IMR-90 (cell line): Measurements from ENCODE around the gene CHST10. TPM values are rescaled to one million over a fixed set of nuclear protein-coding genes. Genes with fewer than 3 reads are reported as not detected.

ENCODE experiments used
- ATAC-seq: fragments of 200-7000 bp; cut with Tn5 transposase; 2 replicates; pipeline ENCODE4 v1.9.1; 2020; ENCODE audit warnings: low read depth, mild to moderate bottlenecking, moderate library complexity
- BruUV-seq: library from RNA; stranded (reverse); fragments of 400-500 nt; replicated peaks from 2 replicates; lab custom pipeline; 2021; lab: Mats Ljungman, UMichigan
- CTCF ChIA-PET: fragments of 300-600 bp; formaldehyde crosslinking; extraction: SDS; loops from one replicate; lab custom pipeline; 2021; ENCODE audit warnings: antibody characterized with exemption; lab: Yijun Ruan, JAX
- POLR2A ChIA-PET: fragments of 300-600 bp; sonication (Branson Sonifier 250); formaldehyde crosslinking; loops from one replicate; lab custom pipeline; 2022; ENCODE audit warnings: antibody characterized with exemption; ENCODE audit not compliant: unreplicated experiment; lab: Charles Lee
- DNase-seq: peaks from one replicate; pipeline ENCODE4 v3.0.0; 2013
- H2AFZ ChIP-seq: replicated peaks from 2 replicates; pipeline ENCODE3; 2013; ENCODE audit warnings: low read length, mild to moderate bottlenecking; ENCODE audit not compliant: poor library complexity
- H2AK5ac ChIP-seq: 2 replicates; pipeline ENCODE4 v1.6.1; 2013; ENCODE audit warnings: low read depth, low read length, inconsistent platforms
- H2AK9ac ChIP-seq: replicated peaks from 2 replicates; pipeline ENCODE3; 2013; ENCODE audit warnings: mild to moderate bottlenecking, low read depth, low read length, moderate library complexity; ENCODE audit not compliant: poor library complexity
- H2BK120ac ChIP-seq: 2 replicates; pipeline ENCODE4 v1.6.1; 2013; ENCODE audit warnings: low read depth, low read length, inconsistent platforms
- H2BK15ac ChIP-seq: 3 replicates; pipeline ENCODE4 v1.6.1; 2013; ENCODE audit warnings: low read depth, low read length, inconsistent platforms
- H2BK20ac ChIP-seq: 2 replicates; pipeline ENCODE4 v1.6.1; 2013; ENCODE audit warnings: low read depth, mild to moderate bottlenecking, inconsistent platforms, low read length, moderate library complexity
- H2BK5ac ChIP-seq: 2 replicates; pipeline ENCODE4 v1.6.1; 2013; ENCODE audit warnings: mild to moderate bottlenecking, low read depth, low read length, inconsistent platforms; ENCODE audit not compliant: poor library complexity, severe bottlenecking
- H3K14ac ChIP-seq: replicated peaks from 2 replicates; pipeline ENCODE4 v1.6.1; 2013; ENCODE audit warnings: low read depth, low read length, inconsistent platforms
- H3K18ac ChIP-seq: 2 replicates; pipeline ENCODE4 v1.6.1; 2013; ENCODE audit warnings: low read depth, low read length, control low read depth
- H3K23ac ChIP-seq: 2 replicates; pipeline ENCODE4 v1.6.1; 2013; ENCODE audit warnings: low read depth, low read length, inconsistent platforms
- H3K27ac ChIP-seq: 2 replicates; pipeline ENCODE4 v1.5.1; 2013; ENCODE audit warnings: mild to moderate bottlenecking, control low read depth, low read length; ENCODE audit not compliant: insufficient read depth
- H3K27me3 ChIP-seq: 2 replicates; pipeline ENCODE4 v1.6.1; 2013; ENCODE audit warnings: low read length; ENCODE audit not compliant: control insufficient read depth, insufficient read depth
- H3K36me3 ChIP-seq: 2 replicates; pipeline ENCODE4 v1.6.1; 2013; ENCODE audit warnings: low read length, mixed read lengths; ENCODE audit not compliant: control insufficient read depth, insufficient read depth
- H3K4ac ChIP-seq: 2 replicates; pipeline ENCODE4 v1.6.1; 2013; ENCODE audit warnings: low read depth, low read length, inconsistent platforms
- H3K4me1 ChIP-seq: 2 replicates; pipeline ENCODE4 v1.6.1; 2013; ENCODE audit warnings: low read length, mixed read lengths; ENCODE audit not compliant: control insufficient read depth, insufficient read depth
- H3K4me2 ChIP-seq: 2 replicates; pipeline ENCODE4 v1.6.1; 2013; ENCODE audit warnings: low read depth, mild to moderate bottlenecking, control low read depth, low read length, moderate library complexity
- H3K4me3 ChIP-seq: 2 replicates; pipeline ENCODE4 v1.5.1; 2013; ENCODE audit warnings: low read depth, mild to moderate bottlenecking, control low read depth, low read length, moderate library complexity; ENCODE audit not compliant: insufficient read depth
- H3K56ac ChIP-seq: 2 replicates; pipeline ENCODE4 v1.6.1; 2013; ENCODE audit warnings: low read length, inconsistent platforms; ENCODE audit not compliant: insufficient read depth; ENCODE audit errors: extremely low read depth
- H3K79me1 ChIP-seq, 2 experiments: 2 replicates each; pipeline ENCODE4 v1.6.1; 2013; ENCODE audit warnings: low read length in 2 of 2, inconsistent platforms in 1 of 2, low read depth in 1 of 2
- H3K9ac ChIP-seq: 2 replicates; pipeline ENCODE4 v1.6.1; 2013; ENCODE audit warnings: low read depth, low read length, control low read depth
- H3K9me1 ChIP-seq: 2 replicates; pipeline ENCODE4 v1.6.1; 2013; ENCODE audit warnings: low read length, inconsistent platforms; ENCODE audit not compliant: insufficient read depth
- H3K9me3 ChIP-seq: 2 replicates; pipeline ENCODE4 v1.6.1; 2013; ENCODE audit warnings: low read length; ENCODE audit not compliant: control insufficient read depth, insufficient read depth
- H4K20me1 ChIP-seq: 2 replicates; pipeline ENCODE4 v1.6.1; 2013; ENCODE audit warnings: low read length, inconsistent platforms; ENCODE audit not compliant: insufficient read depth
- H4K5ac ChIP-seq: 2 replicates; pipeline ENCODE4 v1.6.1; 2013; ENCODE audit warnings: mild to moderate bottlenecking, low read depth, low read length, control low read depth
- H4K8ac ChIP-seq, 2 experiments: 2 replicates each; pipeline ENCODE4 v1.6.1; 2013; ENCODE audit warnings: low read depth in 2 of 2, low read length in 2 of 2, control low read depth in 1 of 2, inconsistent platforms in 1 of 2
- H4K91ac ChIP-seq: 2 replicates; pipeline ENCODE4 v1.6.1; 2013; ENCODE audit warnings: low read depth, low read length, inconsistent platforms; ENCODE audit not compliant: insufficient read depth
- CHD1 ChIP-seq: IDR thresholded peaks from 2 replicates; pipeline ENCODE4 v1.6.1; 2012; ENCODE audit warnings: low read depth, low read length, improper control_type of control experiment
- ELK1 ChIP-seq: fragments of 150-350 bp; IDR thresholded peaks from 2 replicates; pipeline ENCODE4 v1.6.1; 2016; ENCODE audit warnings: low read depth, mild to moderate bottlenecking, low read length, moderate library complexity, borderline replicate concordance
- MXI1 ChIP-seq: IDR thresholded peaks from 2 replicates; pipeline ENCODE4 v1.6.1; 2012; ENCODE audit warnings: low read depth, mild to moderate bottlenecking, low read length, moderate library complexity, borderline replicate concordance
- POLR2A ChIP-seq: IDR thresholded peaks from 2 replicates; pipeline ENCODE4 v1.6.1; 2012; ENCODE audit warnings: mild to moderate bottlenecking, low read depth, low read length
- WGBS, 2 experiments: methylation state at CpG; one replicate each; pipeline versions ENCODE4 v1.1.5 to v1.1.7; 2013; ENCODE audit warnings: missing lambda C conversion rate in 2 of 2; ENCODE audit not compliant: insufficient read length in 1 of 2; ENCODE audit errors: extremely low coverage in 2 of 2; 5-methylcytosine and 5-hydroxymethylcytosine counted together
- dilution Hi-C: fragments of 300-500 bp; cut with HindIII; formaldehyde crosslinking; loops from one replicate; pipeline ENCODE4 v1.14.3; 2018; ENCODE audit warnings: low sequenced_read_pairs; ENCODE audit not compliant: unreplicated experiment
- in situ Hi-C: fragments of 300-500 bp; cut with MboI; formaldehyde crosslinking; loops from 3 replicates; pipeline ENCODE4 v1.14.3; 2019; ENCODE audit warnings: low sequenced_read_pairs, inconsistent platforms, mixed read lengths
- intact Hi-C: fragments of 100-400 bp; cut with micrococcal nuclease; formaldehyde crosslinking; loops from 2 replicates; pipeline ENCODE4 v1.10.0; 2022
- polyA plus RNA-seq, 3 experiments: library from polyadenylated mRNA; depleted of rRNA; stranded (reverse); fragments of >200 nt; gene quantifications; 2 replicates each; pipeline ENCODE4 v1.2.3, GENCODE V29; 2012; ENCODE audit warnings: low replicate concordance in 1 of 3
- total RNA-seq: library from RNA; depleted of rRNA; stranded (reverse); fragments of >200 nt; gene quantifications from 2 replicates; pipeline ENCODE4 v1.2.3, GENCODE V29; 2012

CHST10 gene
- total and polyA plus RNA-seq, 2 of the 4 experiments (the other 2 are of a cell fraction) = 6.9 to 8.6 TPM

- Histone ChIP-seq H3K27me3 (peaks cover 4% of the 10 kb centered on the region), H2AK5ac (no peak overlapping the region), H2AK9ac (no peak overlapping the region), H3K4me2 (no peak overlapping the region), H3K4me3 (no peak overlapping the region), H4K20me1 (no peaks in the 10 kb centered on the region), H3K9ac (no peak overlapping the region), H3K56ac (no peak overlapping the region), H3K18ac (no peak overlapping the region), H2BK120ac (no peak overlapping the region), H3K23ac (no peak overlapping the region), H3K14ac (no peak overlapping the region), H3K9me3 (peaks cover 4% of the 10 kb centered on the region; the same call in 1 of the 2 replicates), H3K79me1 (no peaks in the 10 kb centered on the region), H3K4me1 (no peaks in the 10 kb centered on the region), H4K8ac (no peak overlapping the region), H2BK15ac (no peak overlapping the region), H3K4ac (no peak overlapping the region), H3K9me1 (no peaks in the 10 kb centered on the region), H2BK5ac (no peak overlapping the region), H3K27ac (no peak overlapping the region), H2BK20ac (no peak overlapping the region), H3K36me3 (no peaks in the 10 kb centered on the region), H4K91ac (no peak overlapping the region), H4K5ac (no peak overlapping the region), H2AFZ (no peak overlapping the region)
- no TSS peak for BruUV-seq
- no CpG with 5 or more reads among the region's 4 CpGs for WGBS, 2 experiments
- ATAC-seq (no peak), DNase-seq (no peak)
- ChIA-PET CTCF (no interaction called here), POLR2A (no interaction called here)
- intact Hi-C loops (no loop called here), dilution Hi-C loops (no loop called here), in situ Hi-C loops (no loop called here)
- no peak for TF ChIP-seq ELK1
- TF ChIP-seq CHD1 = no peak
- TF ChIP-seq POLR2A = no peak
- no peak for TF ChIP-seq MXI1
Observed at GRCh38 chr2:100453853-100454252, 36.4 kb upstream of the CHST10 start.
